Measurements from ENCODE around the gene CHST15. TPM values are rescaled to one million over a fixed set of nuclear protein-coding genes. Genes with fewer than 3 reads are reported as not detected.

The CHST15 gene
- total and polyA plus RNA-seq, 2 of the 8 experiments (the other 6 are each of a cell fraction or from before 2014, with no cell fraction given), result 8.8 to 9.1 TPM

DNA sequence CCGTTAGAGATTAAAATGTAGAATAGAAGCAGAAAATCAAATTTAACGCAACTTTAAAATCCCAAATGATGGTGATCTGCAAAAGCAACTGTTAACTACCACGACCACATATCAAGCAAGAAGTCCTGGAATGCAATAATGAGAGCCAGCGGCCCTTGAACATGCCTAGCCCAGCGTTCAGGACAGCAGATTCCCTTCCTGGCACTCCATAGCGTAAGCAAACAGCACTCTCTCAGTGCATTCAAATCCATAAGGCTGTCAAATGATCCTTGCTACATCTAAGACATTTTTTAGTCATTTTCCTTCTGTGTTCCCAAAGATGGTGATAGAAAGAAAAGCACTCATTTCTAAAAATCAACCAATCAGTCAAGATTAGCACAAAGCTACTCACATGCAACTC, 48.1 kb downstream of the CHST15 start (continued):
- TF ChIP-seq TCF12 (IDR thresholded peaks at IDR 0.05; ENCODE audit: low read depth, low read length), result no peak
- TF ChIP-seq CHD7 (IDR thresholded peaks at IDR 0.05; ENCODE audit: insufficient replicate concordance, low read length), result no peak
